SK-N-MC (cell line): Measurements from ENCODE around the gene DBN1.

Experiments
- EZH2 ChIP-seq: fragments of 200-600 bp; sonication (generic); IDR thresholded peaks from one replicate; pipeline ENCODE4 v1.6.1; 2017; ENCODE audit warnings: antibody characterized with exemption
- POLR2AphosphoS5 ChIP-seq: IDR thresholded peaks from 2 replicates; pipeline ENCODE4 v1.6.1; 2012; ENCODE audit warnings: mild to moderate bottlenecking, low read depth, low read length, borderline replicate concordance

DNA sequence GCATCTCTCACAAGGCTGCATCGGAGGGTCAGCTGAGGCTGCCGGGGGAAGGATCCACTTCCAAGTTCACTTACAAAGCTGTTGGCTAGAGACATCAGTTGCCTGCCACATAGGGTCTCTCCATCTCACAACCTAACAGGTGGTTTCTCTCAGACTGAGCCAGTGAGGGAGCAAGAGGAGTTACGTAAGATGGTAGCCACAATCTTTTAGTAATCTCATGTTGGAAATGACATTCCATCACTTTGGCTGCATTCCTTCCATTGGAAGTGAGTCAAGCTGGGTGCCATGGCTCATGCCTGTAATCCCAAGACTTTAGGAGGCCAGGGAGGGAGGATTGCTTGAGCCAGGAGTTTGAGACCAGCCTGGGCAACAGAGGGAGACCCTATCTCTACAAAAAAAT is 54.4 kb downstream of the DBN1 start:
- TF ChIP-seq POLR2AphosphoS5 (no peak), EZH2 (no peak)
